ENCODE results near the gene RUBCNL. TPM values are rescaled to one million over a fixed set of nuclear protein-coding genes. Genes with fewer than 3 reads are reported as not detected.

RUBCNL gene
- polyA plus RNA-seq, 3 donors, result 1.5 to 14.5 (median 2.8) TPM

DNA sequence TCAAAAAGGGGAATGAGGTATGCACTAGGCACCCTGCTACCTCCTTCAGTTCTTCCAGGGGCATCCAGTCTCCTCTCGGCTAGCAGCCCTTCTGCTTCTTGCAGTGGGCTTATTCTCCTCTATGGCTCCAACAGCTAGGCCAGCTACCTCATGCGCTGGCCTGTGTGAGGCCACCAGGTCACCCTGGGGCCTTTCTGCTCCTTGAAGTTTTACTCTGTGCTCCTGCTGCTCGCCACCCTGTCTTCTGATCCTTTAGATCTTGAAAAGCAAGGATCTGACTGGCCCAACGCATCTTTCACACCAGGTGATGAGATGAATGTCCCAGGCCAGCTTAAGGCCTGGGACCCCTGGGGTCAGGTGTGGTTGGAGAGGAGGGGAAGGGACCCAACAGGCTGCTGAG, 66.2 kb downstream of the RUBCNL start:
- H3K27ac ChIP-seq (ENCODE audit: low read depth in 1 of 2, low read length in 2 of 2), result peak overlapping the region; percentile 65 to 77

DNA sequence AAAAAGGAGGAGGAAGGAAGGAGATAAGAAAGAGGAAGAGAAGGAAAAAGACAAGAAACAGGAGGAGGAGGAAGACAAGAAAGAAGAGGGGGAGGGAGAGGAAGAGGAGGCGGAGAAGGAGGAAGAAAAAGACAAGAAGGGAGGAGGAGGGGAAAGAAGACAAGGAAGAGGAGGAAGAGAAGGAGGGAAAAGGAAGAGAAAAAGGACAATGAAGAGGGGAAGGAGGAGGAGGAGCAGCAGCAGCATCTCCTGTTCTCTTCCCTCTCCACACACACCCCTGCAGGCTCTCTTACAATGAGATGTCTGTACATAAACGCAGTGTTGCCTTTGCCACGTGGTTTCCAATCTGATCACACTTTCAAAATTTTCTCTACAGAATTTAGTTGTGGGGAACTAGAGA, 66.6 kb downstream of the RUBCNL start:
- intact Hi-C loops (cut with micrococcal nuclease), result loop anchor here (5.0 to 10.0 kb wide), 3 partner anchors 67 to 153 kb away; partner anchors contain the start of genes LCP1 (in 1 of the 2) and RUBCNL (in 1 of the 2)
- H3K27me3 ChIP-seq (ENCODE audit: control insufficient read depth in 2 of 2, insufficient read depth in 2 of 2, low read length in 2 of 2), result no peaks in the 10 kb centered on the region
- H3K4me3 ChIP-seq (replicated peaks in 1 of 3; ENCODE audit: low read depth in 2 of 3, low read length in 3 of 3), result peak overlapping the region in 1 of 3 experiments; percentile 26
- no peaks in the 10 kb centered on the region for H4K20me1 ChIP-seq (ENCODE audit: insufficient read depth, low read length)
- peaks cover 0 to 3% (median 0%) of the 10 kb centered on the region in 3 donors for H3K27me3 Mint-ChIP-seq (ENCODE audit: low read depth in 3 of 3)
- H3K9ac ChIP-seq (ENCODE audit: insufficient read depth, low read length, poor library complexity, severe bottlenecking), result peak overlapping the region; percentile 24
- H3K9me3 ChIP-seq (replicated peaks in 1 of 2; ENCODE audit: control insufficient read depth in 1 of 2, insufficient read depth in 1 of 2, low read length in 2 of 2), result no peaks in the 10 kb centered on the region
- H2AFZ ChIP-seq (ENCODE audit: insufficient read depth, low read depth, low read length, poor library complexity, severe bottlenecking), result no peak overlapping the region
- peak overlapping the region; percentile 87 to 97 (median 95) for H3K27ac Mint-ChIP-seq
- H3K27ac ChIP-seq (ENCODE audit: low read depth in 1 of 2, low read length in 2 of 2), result peak overlapping the region; percentile 65 to 77
- WGBS (ENCODE audit: insufficient coverage), result 13% methylated on average over 1 of the region's 3 CpGs
- H3K79me2 ChIP-seq (ENCODE audit: insufficient read depth, low read length), result no peaks in the 10 kb centered on the region
- H3K4me2 ChIP-seq (replicated peaks; ENCODE audit: extremely low read depth, low read length, poor library complexity, severe bottlenecking), result peak overlapping the region; percentile 51
- H3K4me1 ChIP-seq (ENCODE audit: control insufficient read depth in 1 of 2, insufficient read depth in 2 of 2, low read length in 2 of 2), result peaks cover 32 to 52% of the 10 kb centered on the region in 2 donors
- H3K36me3 ChIP-seq (replicated peaks in 1 of 2; ENCODE audit: control insufficient read depth in 1 of 2, insufficient read depth in 2 of 2, low read length in 2 of 2), result no peaks in the 10 kb centered on the region
- H3K9me3 Mint-ChIP-seq, result peaks cover 0 to 7% (median 0%) of the 10 kb centered on the region in 7 donors
- peak overlapping the region in 1 of 2 donors; percentile 46 for H3K4me3 Mint-ChIP-seq
- peaks cover 60% of the 10 kb centered on the region for H3K4me1 Mint-ChIP-seq
- DNase-seq, result peak in 2 of 3 donors; percentile 18 to 53
- H3K36me3 Mint-ChIP-seq, result peaks cover 0 to 1% of the 10 kb centered on the region in 2 donors
- TF ChIP-seq, protein P1, sequence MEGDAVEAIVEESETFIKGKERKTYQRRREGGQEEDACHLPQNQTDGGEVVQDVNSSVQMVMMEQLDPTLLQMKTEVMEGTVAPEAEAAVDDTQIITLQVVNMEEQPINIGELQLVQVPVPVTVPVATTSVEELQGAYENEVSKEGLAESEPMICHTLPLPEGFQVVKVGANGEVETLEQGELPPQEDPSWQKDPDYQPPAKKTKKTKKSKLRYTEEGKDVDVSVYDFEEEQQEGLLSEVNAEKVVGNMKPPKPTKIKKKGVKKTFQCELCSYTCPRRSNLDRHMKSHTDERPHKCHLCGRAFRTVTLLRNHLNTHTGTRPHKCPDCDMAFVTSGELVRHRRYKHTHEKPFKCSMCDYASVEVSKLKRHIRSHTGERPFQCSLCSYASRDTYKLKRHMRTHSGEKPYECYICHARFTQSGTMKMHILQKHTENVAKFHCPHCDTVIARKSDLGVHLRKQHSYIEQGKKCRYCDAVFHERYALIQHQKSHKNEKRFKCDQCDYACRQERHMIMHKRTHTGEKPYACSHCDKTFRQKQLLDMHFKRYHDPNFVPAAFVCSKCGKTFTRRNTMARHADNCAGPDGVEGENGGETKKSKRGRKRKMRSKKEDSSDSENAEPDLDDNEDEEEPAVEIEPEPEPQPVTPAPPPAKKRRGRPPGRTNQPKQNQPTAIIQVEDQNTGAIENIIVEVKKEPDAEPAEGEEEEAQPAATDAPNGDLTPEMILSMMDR (IDR thresholded peaks at IDR 0.05), result no peak

More for the DNA sequence above, 66.2 kb downstream of the RUBCNL start:
- WGBS (ENCODE audit: insufficient coverage), result 91% methylated on average over 4 of the region's 4 CpGs
- peaks cover 58% of the 10 kb centered on the region for H3K4me1 Mint-ChIP-seq
- H3K9ac ChIP-seq (ENCODE audit: insufficient read depth, low read length, poor library complexity, severe bottlenecking), result no peak overlapping the region
- no peak for DNase-seq
- peak overlapping the region; percentile 51 for H3K4me2 ChIP-seq (replicated peaks; ENCODE audit: extremely low read depth, low read length, poor library complexity, severe bottlenecking)
- peak overlapping the region in 2 of 3 experiments; percentile 15 to 26 for H3K4me3 ChIP-seq (replicated peaks in 1 of 3; ENCODE audit: low read depth in 2 of 3, low read length in 3 of 3)
- no peaks in the 10 kb centered on the region for H3K9me3 ChIP-seq (replicated peaks in 1 of 2; ENCODE audit: control insufficient read depth in 1 of 2, insufficient read depth in 1 of 2, low read length in 2 of 2)
- TF ChIP-seq, protein P1 (IDR thresholded peaks at IDR 0.05), result no peak
- H3K4me3 Mint-ChIP-seq, result peak overlapping the region in 1 of 2 donors; percentile 1
- intact Hi-C loops (cut with micrococcal nuclease), result loop anchor here (5.0 to 10.0 kb wide), 3 partner anchors 66 to 154 kb away; partner anchors contain the start of genes LCP1 (in 1 of the 2) and RUBCNL (in 1 of the 2)
- no peaks in the 10 kb centered on the region for H3K36me3 ChIP-seq (replicated peaks in 1 of 2; ENCODE audit: control insufficient read depth in 1 of 2, insufficient read depth in 2 of 2, low read length in 2 of 2)
- no peak overlapping the region for H2AFZ ChIP-seq (ENCODE audit: insufficient read depth, low read depth, low read length, poor library complexity, severe bottlenecking)
- no peaks in the 10 kb centered on the region for H3K36me3 Mint-ChIP-seq
- peak overlapping the region; percentile 87 to 97 (median 95) for H3K27ac Mint-ChIP-seq
- no peaks in the 10 kb centered on the region for H3K27me3 ChIP-seq (ENCODE audit: control insufficient read depth in 2 of 2, insufficient read depth in 2 of 2, low read length in 2 of 2)
- peaks cover 32 to 52% of the 10 kb centered on the region in 2 donors for H3K4me1 ChIP-seq (ENCODE audit: control insufficient read depth in 1 of 2, insufficient read depth in 2 of 2, low read length in 2 of 2)
- H3K9me3 Mint-ChIP-seq, result peaks cover 0 to 7% (median 0%) of the 10 kb centered on the region in 7 donors
- no peaks in the 10 kb centered on the region for H3K79me2 ChIP-seq (ENCODE audit: insufficient read depth, low read length)
- no peaks in the 10 kb centered on the region for H4K20me1 ChIP-seq (ENCODE audit: insufficient read depth, low read length)
- H3K27me3 Mint-ChIP-seq (ENCODE audit: low read depth in 3 of 3), result peaks cover 0 to 3% (median 0%) of the 10 kb centered on the region in 3 donors

All from CD14-positive monocyte (primary cell).